C4-2B (cell line): ENCODE data around the gene IL26.

Source experiments
- CTCF ChIP-seq: fragments of 450-650 bp; conservative IDR thresholded peaks from 2 replicates; pipeline ENCODE4 v1.5.1; 2017; ENCODE audit warnings: mild to moderate bottlenecking
- ZFX ChIP-seq: fragments of 450-650 bp; IDR thresholded peaks from 2 replicates; pipeline ENCODE4 v1.6.1; 2017

- no peak for TF ChIP-seq CTCF
- TF ChIP-seq ZFX, result no peak
Measured at GRCh38 chr12:68242777-68243176, 17.2 kb upstream of the IL26 start.
